T-helper 17 cell (primary cell): ENCODE results near the gene OSCAR. TPM values are rescaled to one million over a fixed set of nuclear protein-coding genes. Genes with fewer than 3 reads are reported as not detected.
"Not testable (repeated sequence)": the region's sequence is repeated elsewhere in the genome, so short reads cannot be mapped to it uniquely, and the experiment has no call there.

Experiments
- ATAC-seq: fragments of 150-1000 bp; cut with Tn5 transposase; 2 replicates; pipeline ENCODE4 v1.10.0; 2021; ENCODE audit warnings: mild to moderate bottlenecking, moderate library complexity
- DNase-seq, 3 donors: peaks; one replicate each; pipeline versions ENCODE4 v3.0.0 to v3.0.0-alpha.2; 2020 to 2021
- H3K9me3 ChIP-seq: one replicate; pipeline ENCODE4 v1.7.0; 2013; ENCODE audit warnings: low read length, mild to moderate bottlenecking; ENCODE audit not compliant: control insufficient read depth, poor library complexity, severe bottlenecking
- H3K27ac Mint-ChIP-seq: one replicate; pipeline ENCODE4 v1.8.0; 2022; ENCODE audit warnings: mild to moderate bottlenecking, moderate library complexity, mixed read lengths
- H3K27me3 Mint-ChIP-seq: one replicate; pipeline ENCODE4 v1.8.0; 2022; ENCODE audit warnings: mixed read lengths
- H3K36me3 Mint-ChIP-seq: one replicate; pipeline ENCODE4 v1.8.0; 2022; ENCODE audit warnings: low read depth, mixed read lengths
- H3K4me1 Mint-ChIP-seq: one replicate; pipeline ENCODE4 v1.8.0; 2022; ENCODE audit warnings: mild to moderate bottlenecking, mixed read lengths
- H3K4me3 Mint-ChIP-seq: one replicate; pipeline ENCODE4 v1.8.0; 2022; ENCODE audit warnings: mild to moderate bottlenecking, moderate library complexity, mixed read lengths
- total RNA-seq, 4 donors: library from RNA in 2 of 4; stranded (reverse) in 2 of 4; gene quantifications; one replicate each; pipeline ENCODE4 v1.2.3 and lab custom pipeline; 2022 to 2026

Gene OSCAR
- total RNA-seq, 2 donors from 2014 or later = 0.83 to 2.5 TPM

- no peak overlapping the region for H3K4me3 Mint-ChIP-seq
Measured at GRCh38 chr19:54109651-54110050, 9.0 kb upstream of the OSCAR start.

GRCh38 chr19:54108496-54108895, 7.9 kb upstream of the OSCAR start:
- no peak overlapping the region for H3K27ac Mint-ChIP-seq
- peaks cover 10% of the 10 kb centered on the region for H3K4me1 Mint-ChIP-seq
- no peaks in the 10 kb centered on the region for H3K27me3 Mint-ChIP-seq
- ATAC-seq (no peak), DNase-seq (no peak)
- H3K4me3 Mint-ChIP-seq = no peak overlapping the region
- peaks cover 8% of the 10 kb centered on the region for H3K36me3 Mint-ChIP-seq
- no peaks in the 10 kb centered on the region for H3K9me3 ChIP-seq

More at GRCh38 chr19:54109651-54110050, 9.0 kb upstream of the OSCAR start:
- no peaks in the 10 kb centered on the region for H3K9me3 ChIP-seq
- DNase-seq = no peak
- H3K36me3 Mint-ChIP-seq = peaks cover 8% of the 10 kb centered on the region
- H3K27me3 Mint-ChIP-seq = no peaks in the 10 kb centered on the region
- H3K4me1 Mint-ChIP-seq = peaks cover 17% of the 10 kb centered on the region
- no peak overlapping the region for H3K27ac Mint-ChIP-seq
- ATAC-seq = no peak

DNA sequence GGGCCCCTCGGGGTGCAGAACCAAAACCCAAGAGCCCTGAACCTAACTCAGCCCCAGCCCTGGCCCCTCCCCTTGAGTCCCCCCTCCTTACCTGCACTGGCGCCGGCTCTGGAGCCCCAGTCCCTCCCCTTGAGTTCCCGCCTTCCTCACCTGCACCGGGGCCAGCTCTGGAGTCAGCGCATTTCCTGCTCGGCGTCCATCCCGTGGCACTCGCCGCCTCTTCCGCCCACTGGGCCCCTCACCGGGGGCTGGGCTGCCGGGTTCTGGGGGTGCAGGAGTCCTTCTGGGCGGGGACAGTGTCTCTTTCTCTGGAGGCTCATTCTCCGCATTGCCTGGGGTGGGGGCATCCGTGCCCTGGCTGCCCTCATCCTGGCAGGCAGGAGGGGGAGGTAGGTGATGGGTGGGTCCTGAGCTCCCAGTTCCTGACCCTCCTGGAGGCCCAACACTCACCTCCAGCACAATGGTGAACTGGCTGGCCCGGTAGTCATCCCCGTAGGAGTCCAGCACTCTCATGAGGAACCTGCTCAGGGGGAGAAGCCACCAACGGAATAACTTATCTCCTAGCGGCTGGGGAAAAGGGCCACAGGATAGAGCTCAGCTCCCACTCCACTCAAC, 7.4 kb upstream of the OSCAR start:
- H3K9me3 ChIP-seq = no peaks in the 10 kb centered on the region
- Mint-ChIP-seq H3K4me1 (peaks cover 15% of the 10 kb centered on the region), H3K27ac (peak overlapping the region; percentile 66), H3K27me3 (no peaks in the 10 kb centered on the region), H3K36me3 (peaks cover 8% of the 10 kb centered on the region), H3K4me3 (peak overlapping the region; percentile 63)
- no peak for ATAC-seq
- no peak for DNase-seq

DNA sequence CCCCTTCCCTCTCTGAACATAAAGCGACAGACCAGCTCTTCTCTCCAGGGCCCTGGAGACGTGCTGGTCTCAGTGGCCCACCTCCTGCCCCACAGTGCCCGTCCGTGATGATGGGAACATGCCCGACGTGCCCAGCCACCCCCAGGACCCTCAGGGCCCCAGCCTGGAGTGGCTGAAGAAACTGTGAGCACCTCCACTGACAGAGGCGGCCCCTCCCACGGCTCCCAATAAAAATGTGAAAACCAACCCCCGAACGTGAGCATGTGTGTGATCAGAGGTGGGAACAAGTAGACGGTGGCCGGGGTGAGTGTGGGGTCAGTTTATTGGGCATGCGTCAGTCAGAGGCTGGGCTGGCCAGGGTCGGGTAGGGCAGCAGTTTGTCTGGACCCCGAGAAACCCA, 6.1 kb upstream of the OSCAR start:
- Mint-ChIP-seq H3K4me1 (peaks cover 21% of the 10 kb centered on the region), H3K36me3 (peaks cover 8% of the 10 kb centered on the region), H3K27ac (no peak overlapping the region), H3K27me3 (no peaks in the 10 kb centered on the region), H3K4me3 (no peak overlapping the region)
- DNase-seq (no peak), ATAC-seq (no peak)
- no peaks in the 10 kb centered on the region for H3K9me3 ChIP-seq

GRCh38 chr19:54105796-54106195, 5.2 kb upstream of the OSCAR start:
- no peak overlapping the region for H3K27ac Mint-ChIP-seq
- H3K4me1 Mint-ChIP-seq = peaks cover 23% of the 10 kb centered on the region
- DNase-seq = no peak

GRCh38 chr19:54104998-54105715, 4.6 kb upstream of the OSCAR start:
- ATAC-seq (no peak), DNase-seq (no peak)
- H3K9me3 ChIP-seq = no peaks in the 10 kb centered on the region
- Mint-ChIP-seq H3K27me3 (no peaks in the 10 kb centered on the region), H3K36me3 (peaks cover 8% of the 10 kb centered on the region), H3K27ac (no peak overlapping the region), H3K4me3 (no peak overlapping the region), H3K4me1 (peaks cover 23% of the 10 kb centered on the region)

More at GRCh38 chr19:54105796-54106195, 5.2 kb upstream of the OSCAR start:
- H3K9me3 ChIP-seq = no peaks in the 10 kb centered on the region
- Mint-ChIP-seq H3K27me3 (no peaks in the 10 kb centered on the region), H3K36me3 (peaks cover 8% of the 10 kb centered on the region), H3K4me3 (no peak overlapping the region)
- ATAC-seq = no peak

DNA sequence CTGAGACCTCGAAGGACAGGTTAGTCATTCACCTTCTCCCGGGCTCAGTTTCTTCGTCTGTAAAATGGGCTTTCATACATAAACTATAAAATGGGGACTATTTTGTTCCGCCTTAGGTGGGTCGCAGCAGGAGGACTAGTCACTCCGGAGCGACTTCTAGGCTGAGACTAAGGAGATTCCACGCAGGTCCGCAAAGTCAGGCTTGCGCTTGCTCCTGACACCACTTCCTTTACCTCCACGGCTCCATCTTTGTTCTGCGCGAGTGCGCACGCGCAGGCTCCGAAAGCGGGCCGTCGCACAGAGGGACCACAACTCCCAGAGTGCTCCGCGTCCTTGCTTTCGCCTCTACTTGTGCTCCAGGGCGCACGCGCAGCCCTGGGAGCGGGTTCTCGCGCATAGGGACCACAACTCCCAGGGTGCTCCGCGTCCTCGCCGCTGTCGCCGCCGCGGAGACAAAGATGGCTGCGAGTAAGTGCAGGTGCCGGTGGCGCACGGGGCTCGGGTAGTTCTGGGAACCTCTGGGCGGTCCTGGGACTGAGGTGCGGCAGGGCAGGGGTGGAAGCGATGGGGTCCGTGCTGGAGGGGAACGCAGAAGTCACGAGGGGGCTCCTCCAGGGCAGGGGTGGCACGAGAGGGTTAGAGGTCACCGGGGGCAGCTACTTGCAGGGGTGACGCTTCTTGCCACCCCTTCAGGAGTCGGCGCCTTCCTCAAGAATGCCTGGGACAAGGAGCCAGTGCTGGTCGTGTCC, 2.0 kb upstream of the OSCAR start, which contains the start of gene NDUFA3:
NDUFA3 (plus strand) TSS at position 435 of the 749 bp plus-strand sequence; CDS start at position 459, 24 bp downstream.
- peak within 1 kb of the TSS; percentile 80 for H3K27ac Mint-ChIP-seq
- H3K27me3 Mint-ChIP-seq = no peaks in the 10 kb centered on the region
- H3K4me1 Mint-ChIP-seq = peaks cover 23% of the 10 kb centered on the region
- DNase-seq (peak; percentile 95 to 98 (median 96)), ATAC-seq (peak; percentile 100)
- H3K9me3 ChIP-seq = no peaks in the 10 kb centered on the region
- H3K36me3 Mint-ChIP-seq = peaks cover 9% of the 10 kb centered on the region
- peak within 1 kb of the TSS; percentile 99 for H3K4me3 Mint-ChIP-seq

DNA sequence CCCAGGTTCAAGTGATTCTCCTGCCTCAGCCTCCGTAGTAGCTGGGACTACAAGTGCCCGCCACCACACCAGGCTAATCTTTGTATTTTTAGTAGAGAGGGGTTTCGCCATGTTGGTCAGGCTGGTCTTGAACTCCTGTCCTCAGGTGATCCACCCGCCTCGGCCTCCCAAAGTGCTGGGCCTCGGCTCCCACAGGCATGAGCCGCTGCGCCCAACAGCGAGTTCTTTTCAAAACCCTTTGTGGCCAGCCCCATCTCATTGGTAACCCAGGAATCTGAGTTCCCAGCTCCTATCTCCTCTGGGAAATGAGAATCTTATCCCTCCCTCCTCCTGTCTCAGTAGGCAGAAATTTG, 724 bp downstream of the OSCAR start:
- H3K27me3 Mint-ChIP-seq, ATAC-seq, H3K4me3 Mint-ChIP-seq, DNase-seq, H3K9me3 ChIP-seq, H3K36me3 Mint-ChIP-seq, H3K27ac Mint-ChIP-seq: not testable (repeated sequence)
- peaks cover 24% of the 10 kb centered on the region for H3K4me1 Mint-ChIP-seq

DNA sequence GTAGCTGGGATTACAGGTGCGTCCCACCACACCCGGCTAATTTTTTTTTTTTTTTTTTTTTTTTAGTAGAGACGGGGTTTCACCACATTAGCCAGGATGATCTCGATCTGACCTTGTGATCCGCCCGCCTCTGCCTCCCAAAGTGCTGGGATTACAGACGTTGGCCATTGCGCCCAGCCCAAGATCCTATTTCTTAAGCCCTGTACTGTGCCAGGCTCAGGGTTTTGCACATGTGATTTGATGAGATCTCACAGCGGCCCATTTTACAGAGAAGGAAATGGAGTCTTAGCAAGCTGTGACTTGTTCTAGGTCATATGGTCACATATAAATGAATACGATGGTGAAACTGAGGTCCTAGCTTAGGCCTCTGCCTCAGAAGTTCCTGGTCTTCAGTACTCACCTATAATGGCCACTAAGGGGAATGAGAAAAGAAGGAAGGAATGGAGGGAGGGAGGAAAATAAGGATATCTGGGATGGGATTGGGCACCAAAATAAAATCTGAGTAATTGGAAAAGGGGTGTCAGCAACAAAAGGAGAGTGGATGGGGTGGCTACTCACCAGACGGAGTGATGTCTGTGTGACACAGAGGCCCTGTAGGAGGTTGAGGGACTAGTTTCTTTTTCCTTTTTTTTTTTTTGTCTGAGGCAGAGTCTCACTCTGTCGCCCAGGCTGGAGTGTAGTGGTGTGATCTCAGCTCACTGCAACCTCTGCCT, 1.3 kb downstream of the OSCAR start:
- peaks cover 1% of the 10 kb centered on the region for H3K27me3 Mint-ChIP-seq
- peaks cover 24% of the 10 kb centered on the region for H3K4me1 Mint-ChIP-seq
- no peak overlapping the region for H3K4me3 Mint-ChIP-seq
- H3K36me3 Mint-ChIP-seq = peaks cover 2% of the 10 kb centered on the region
- no peaks in the 10 kb centered on the region for H3K9me3 ChIP-seq
- ATAC-seq = no peak
- no peak for DNase-seq
- H3K27ac Mint-ChIP-seq = no peak overlapping the region

- Mint-ChIP-seq H3K36me3 (peaks cover 5% of the 10 kb centered on the region), H3K4me3 (peak overlapping the region; percentile 91), H3K27ac (peak overlapping the region; percentile 75), H3K4me1 (peaks cover 14% of the 10 kb centered on the region), H3K27me3 (peaks cover 17% of the 10 kb centered on the region)
- DNase-seq = no peak
- ATAC-seq = peak; percentile 43
- H3K9me3 ChIP-seq = no peaks in the 10 kb centered on the region
Measured at GRCh38 chr19:54096617-54097106, 3.9 kb downstream of the OSCAR start.

DNA sequence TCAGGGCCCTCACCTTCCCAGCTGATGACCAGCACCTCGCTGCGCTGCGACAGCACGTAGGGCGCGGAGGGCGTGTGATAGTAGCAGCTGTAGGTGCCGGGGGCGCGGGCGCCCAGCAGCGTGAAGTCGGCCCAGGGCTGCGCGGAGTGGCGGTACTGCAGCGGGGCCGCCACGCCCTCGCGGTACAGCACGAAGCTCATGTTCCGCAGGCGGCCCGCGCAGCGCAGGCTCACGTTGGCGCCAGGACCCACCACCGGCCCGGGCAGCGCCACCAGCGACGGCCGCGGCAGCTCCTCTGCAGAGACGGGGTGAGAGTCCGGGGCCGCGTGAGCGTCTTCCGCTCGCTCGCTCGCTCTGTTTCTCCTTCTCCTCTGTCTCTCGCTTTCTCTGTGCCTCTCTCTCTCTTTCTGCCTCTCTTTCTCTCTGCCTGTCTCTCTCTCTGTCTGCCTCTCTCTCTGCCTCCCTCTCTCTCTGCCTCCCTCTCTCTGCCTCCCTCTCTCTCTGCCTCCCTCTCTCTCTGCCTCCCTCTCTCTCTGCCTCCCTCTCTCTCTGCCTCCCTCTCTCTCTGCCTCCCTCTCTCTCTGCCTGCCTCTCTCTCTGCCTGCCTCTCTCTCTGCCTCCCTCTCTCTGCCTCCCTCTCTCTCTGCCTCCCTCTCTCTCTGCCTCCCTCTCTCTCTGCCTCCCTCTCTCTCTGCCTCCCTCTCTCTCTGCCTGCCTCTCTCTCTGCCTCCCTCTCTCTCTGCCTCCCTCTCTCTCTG, 4.6 kb downstream of the OSCAR start:
- Mint-ChIP-seq H3K27ac (peak overlapping the region; percentile 75), H3K4me3 (peak overlapping the region; percentile 91), H3K4me1 (peaks cover 11% of the 10 kb centered on the region), H3K27me3 (peaks cover 22% of the 10 kb centered on the region)
- H3K36me3 Mint-ChIP-seq, H3K9me3 ChIP-seq: not testable (repeated sequence)
- DNase-seq (peak; percentile 19 to 35 (median 23)), ATAC-seq (peak; percentile 90)

DNA sequence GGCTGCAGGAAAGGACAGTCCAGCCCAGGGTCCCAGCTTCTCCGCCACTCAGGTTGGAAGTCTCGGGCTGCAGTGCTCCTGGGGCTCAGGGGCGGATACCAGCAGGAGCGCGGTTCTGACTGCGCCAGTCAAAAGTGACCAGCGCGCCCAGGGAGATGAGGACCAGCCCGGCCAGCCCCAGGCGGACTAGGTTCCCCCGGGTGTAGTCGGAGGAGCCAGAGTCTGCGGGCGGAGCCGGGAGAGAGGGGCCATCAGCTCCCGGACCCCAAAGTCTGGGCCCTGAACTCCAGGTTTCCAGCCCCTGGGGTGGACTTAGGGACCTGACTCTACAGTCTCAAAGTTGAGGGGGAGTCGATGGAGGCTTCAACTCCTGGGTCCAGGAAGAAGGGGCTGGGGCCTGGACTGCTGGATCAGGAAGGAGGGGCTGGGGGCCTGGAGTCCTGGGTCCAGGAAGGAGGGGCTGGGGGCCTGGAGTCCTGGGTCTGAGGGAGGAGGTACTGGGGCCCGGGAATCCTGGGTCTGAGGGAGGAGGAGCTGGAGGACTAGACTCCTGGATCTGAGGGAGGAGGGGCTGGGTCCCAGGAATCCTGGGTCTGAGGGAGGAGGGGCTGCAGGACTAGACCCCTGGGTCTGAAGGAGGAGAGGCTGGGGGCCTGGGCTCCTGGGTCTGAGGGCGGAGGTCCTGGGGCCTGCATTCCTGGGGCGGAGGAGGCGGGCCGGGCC, 5.3 kb downstream of the OSCAR start:
- Mint-ChIP-seq H3K27ac (no peak overlapping the region), H3K4me3 (peak overlapping the region; percentile 91)
- DNase-seq = no peak

More for the DNA sequence above, 5.3 kb downstream of the OSCAR start:
- H3K4me1 Mint-ChIP-seq = peaks cover 9% of the 10 kb centered on the region
- ATAC-seq = no peak
- H3K27me3 Mint-ChIP-seq = peaks cover 24% of the 10 kb centered on the region
- H3K9me3 ChIP-seq = no peaks in the 10 kb centered on the region
- peaks cover 5% of the 10 kb centered on the region for H3K36me3 Mint-ChIP-seq
